HepG2 (cell line): ENCODE data around the gene MGST2. TPM values are rescaled to one million over a fixed set of nuclear protein-coding genes. Genes with fewer than 3 reads are reported as not detected.

Experiments used
- ARNT2 ChIP-seq: sonication (generic); formaldehyde crosslinking; IDR thresholded peaks from 2 replicates; pipeline ENCODE4 v1.8.0; 2022; ENCODE audit warnings: mild to moderate bottlenecking, low read depth, missing genetic modification reagents, moderate library complexity
- CHCHD3 ChIP-seq: sonication (generic); formaldehyde crosslinking; IDR thresholded peaks from 2 replicates; pipeline ENCODE4 v1.8.0; 2022; ENCODE audit warnings: mild to moderate bottlenecking, missing genetic modification reagents, moderate library complexity
- DNMT3B ChIP-seq: conservative IDR thresholded peaks from 2 replicates; pipeline ENCODE4 v1.6.1; 2016; ENCODE audit warnings: missing biosample characterization, control low read depth
- ERF ChIP-seq: IDR thresholded peaks from 2 replicates; pipeline ENCODE4 v1.6.1; 2018; ENCODE audit warnings: missing biosample characterization, missing genetic modification reagents
- KMT2A ChIP-seq: sonication (generic); formaldehyde crosslinking; IDR thresholded peaks from 2 replicates; pipeline ENCODE4 v1.4.0; 2020; ENCODE audit warnings: missing genetic modification reagents
- NFKBIZ ChIP-seq: IDR thresholded peaks from 2 replicates; pipeline ENCODE4 v1.6.1; 2018; ENCODE audit warnings: missing genetic modification reagents, missing compliant biosample characterization
- RFX5 ChIP-seq: IDR thresholded peaks from 2 replicates; pipeline ENCODE4 v1.6.1; 2011; ENCODE audit warnings: low read depth, low read length, improper control_type of control experiment
- polyA plus RNA-seq, 8 experiments: library from polyadenylated mRNA; depleted of rRNA in 3 of 8; stranded (reverse) in 7 of 8; unstranded in 1 of 8; fragments of >200 nt; fragmentation: Illumina TruSeq in 4 of 8; extraction: Trizol in 4 of 8; gene quantifications; 2 replicates each; pipeline versions ENCODE4 v1.2.1 to v1.2.3, GENCODE V29; 2011 to 2016; ENCODE audit warnings: low read depth in 4 of 8, missing spikeins in 1 of 8, mixed read lengths in 1 of 8; ENCODE audit not compliant: insufficient read depth in 1 of 8
- total RNA-seq, 5 experiments: library from RNA; depleted of rRNA; stranded (reverse); fragments of >200 nt; fragmentation: Illumina TruSeq; extraction: Trizol; gene quantifications; 2 replicates each; pipeline ENCODE4 v1.2.3, GENCODE V29; 2016; ENCODE audit warnings: low read depth in 1 of 5
- TF ChIP-seq, protein P1 (sequence below): sonication (generic); formaldehyde crosslinking; IDR thresholded peaks from 2 replicates; pipeline ENCODE4 v1.4.0; 2020; ENCODE audit warnings: mild to moderate bottlenecking, missing genetic modification reagents
- TF ChIP-seq, protein P2 (sequence below): sonication (generic); formaldehyde crosslinking; IDR thresholded peaks from 2 replicates; pipeline ENCODE4 v1.4.0; 2020; ENCODE audit warnings: mild to moderate bottlenecking, missing genetic modification reagents

MGST2 gene
- total and polyA plus RNA-seq, 2 of the 13 experiments (the other 11 are each of a cell fraction or from before 2014, with no cell fraction given): 205 to 416 TPM

DNA sequence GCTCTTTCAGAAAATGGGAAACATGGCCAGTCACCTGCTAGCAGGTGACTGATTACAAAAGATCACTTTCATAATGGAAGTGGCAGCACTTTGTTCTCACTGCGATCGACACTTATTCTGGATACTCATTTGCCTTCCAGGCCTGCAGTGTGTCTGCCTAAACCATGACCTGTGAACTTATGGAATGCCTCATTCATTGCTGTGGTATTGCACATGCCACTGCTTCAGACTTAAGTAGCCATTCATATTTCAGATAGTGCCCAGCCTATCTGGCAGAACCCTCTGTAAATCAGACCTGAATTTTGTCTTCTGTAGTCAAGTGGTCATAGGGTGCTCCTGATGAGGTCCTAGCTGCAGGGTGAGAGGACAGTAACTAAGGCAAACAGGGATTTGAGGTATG, 23.3 kb upstream of the MGST2 start (continued):
- TF ChIP-seq, protein P1, sequence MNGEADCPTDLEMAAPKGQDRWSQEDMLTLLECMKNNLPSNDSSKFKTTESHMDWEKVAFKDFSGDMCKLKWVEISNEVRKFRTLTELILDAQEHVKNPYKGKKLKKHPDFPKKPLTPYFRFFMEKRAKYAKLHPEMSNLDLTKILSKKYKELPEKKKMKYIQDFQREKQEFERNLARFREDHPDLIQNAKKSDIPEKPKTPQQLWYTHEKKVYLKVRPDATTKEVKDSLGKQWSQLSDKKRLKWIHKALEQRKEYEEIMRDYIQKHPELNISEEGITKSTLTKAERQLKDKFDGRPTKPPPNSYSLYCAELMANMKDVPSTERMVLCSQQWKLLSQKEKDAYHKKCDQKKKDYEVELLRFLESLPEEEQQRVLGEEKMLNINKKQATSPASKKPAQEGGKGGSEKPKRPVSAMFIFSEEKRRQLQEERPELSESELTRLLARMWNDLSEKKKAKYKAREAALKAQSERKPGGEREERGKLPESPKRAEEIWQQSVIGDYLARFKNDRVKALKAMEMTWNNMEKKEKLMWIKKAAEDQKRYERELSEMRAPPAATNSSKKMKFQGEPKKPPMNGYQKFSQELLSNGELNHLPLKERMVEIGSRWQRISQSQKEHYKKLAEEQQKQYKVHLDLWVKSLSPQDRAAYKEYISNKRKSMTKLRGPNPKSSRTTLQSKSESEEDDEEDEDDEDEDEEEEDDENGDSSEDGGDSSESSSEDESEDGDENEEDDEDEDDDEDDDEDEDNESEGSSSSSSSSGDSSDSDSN (CRISPR knock-in tag): no peak
- no peak for TF ChIP-seq KMT2A (CRISPR knock-in tag)
- TF ChIP-seq RFX5: no peak
- no peak for TF ChIP-seq ERF
- TF ChIP-seq DNMT3B (CRISPR knock-in tag): no peak
- TF ChIP-seq ARNT2 (CRISPR knock-in tag): no peak
- no peak for TF ChIP-seq CHCHD3 (CRISPR knock-in tag)
- TF ChIP-seq, protein P2, sequence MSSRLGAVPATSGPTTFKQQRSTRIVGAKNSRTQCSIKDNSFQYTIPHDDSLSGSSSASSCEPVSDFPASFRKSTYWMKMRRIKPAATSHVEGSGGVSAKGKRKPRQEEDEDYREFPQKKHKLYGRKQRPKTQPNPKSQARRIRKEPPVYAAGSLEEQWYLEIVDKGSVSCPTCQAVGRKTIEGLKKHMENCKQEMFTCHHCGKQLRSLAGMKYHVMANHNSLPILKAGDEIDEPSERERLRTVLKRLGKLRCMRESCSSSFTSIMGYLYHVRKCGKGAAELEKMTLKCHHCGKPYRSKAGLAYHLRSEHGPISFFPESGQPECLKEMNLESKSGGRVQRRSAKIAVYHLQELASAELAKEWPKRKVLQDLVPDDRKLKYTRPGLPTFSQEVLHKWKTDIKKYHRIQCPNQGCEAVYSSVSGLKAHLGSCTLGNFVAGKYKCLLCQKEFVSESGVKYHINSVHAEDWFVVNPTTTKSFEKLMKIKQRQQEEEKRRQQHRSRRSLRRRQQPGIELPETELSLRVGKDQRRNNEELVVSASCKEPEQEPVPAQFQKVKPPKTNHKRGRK (CRISPR knock-in tag): no peak
- no peak for TF ChIP-seq NFKBIZ (CRISPR knock-in tag)
